Colonic mucosa (tissue), 4 donors: ENCODE measurements around the gene DISC1. TPM values are rescaled to one million over a fixed set of nuclear protein-coding genes. Genes with fewer than 3 reads are reported as not detected.

Source experiments
- DNase-seq: peaks from one replicate; pipeline ENCODE4 v3.0.0-alpha.2; 2020
- H3K27ac ChIP-seq: fragments of 200-600 bp; one replicate; pipeline ENCODE4 v1.8.0; 2021
- H3K27me3 ChIP-seq: fragments of 200-600 bp; one replicate; pipeline ENCODE4 v1.8.0; 2021
- H3K36me3 ChIP-seq: fragments of 200-600 bp; one replicate; pipeline ENCODE4 v1.8.0; 2021
- H3K4me1 ChIP-seq: fragments of 200-600 bp; one replicate; pipeline ENCODE4 v1.8.0; 2021; ENCODE audit warnings: mild to moderate bottlenecking
- H3K4me3 ChIP-seq: fragments of 200-600 bp; one replicate; pipeline ENCODE4 v1.8.0; 2021
- H3K9ac ChIP-seq, 2 donors: one replicate each; pipeline ENCODE4 v1.7.0; 2013; ENCODE audit warnings: control low read depth in 2 of 2, low read depth in 2 of 2, low read length in 2 of 2
- H3K9me3 ChIP-seq: fragments of 200-600 bp; one replicate; pipeline ENCODE4 v1.8.0; 2021
- CTCF ChIP-seq: fragments of 200-600 bp; IDR thresholded peaks from one replicate; pipeline ENCODE4 v1.8.0; 2022; ENCODE audit warnings: antibody characterized with exemption, mild to moderate bottlenecking
- intact Hi-C: fragments of 100-400 bp; cut with DNase I; formaldehyde crosslinking; loops from one replicate; pipeline ENCODE4 v1.14.1; 2022
- total RNA-seq, 2 donors: library from RNA; stranded (reverse); fragmentation: NEBNext Ultra II Directional in 1 of 2; extraction: Animal tissue kit (Norgen Biotek cat#: 25700) in 1 of 2; gene quantifications; one replicate each; pipeline ENCODE4 v1.2.1, GENCODE V29; 2021
- donor health status: healthy.
- donor health status: DM: no; HTN: no; CAD: no.
- donor health status: DM: no; HTN: no; CAD: no.

The DISC1 gene
- total RNA-seq, 2 donors from 2014 or later: 3.4 to 5.3 TPM

- no peak for TF ChIP-seq CTCF
- intact Hi-C loops: no loop called here
- Histone ChIP-seq H3K27ac (no peak overlapping the region), H3K4me1 (no peaks in the 10 kb centered on the region), H3K27me3 (no peaks in the 10 kb centered on the region), H3K9ac (no peak overlapping the region), H3K9me3 (no peaks in the 10 kb centered on the region), H3K4me3 (no peak overlapping the region), H3K36me3 (no peaks in the 10 kb centered on the region)
- DNase-seq: no peak
These were observed 420.9 kb downstream of the DISC1 start for GRCh38 chr1:232047473-232047872.

DNA sequence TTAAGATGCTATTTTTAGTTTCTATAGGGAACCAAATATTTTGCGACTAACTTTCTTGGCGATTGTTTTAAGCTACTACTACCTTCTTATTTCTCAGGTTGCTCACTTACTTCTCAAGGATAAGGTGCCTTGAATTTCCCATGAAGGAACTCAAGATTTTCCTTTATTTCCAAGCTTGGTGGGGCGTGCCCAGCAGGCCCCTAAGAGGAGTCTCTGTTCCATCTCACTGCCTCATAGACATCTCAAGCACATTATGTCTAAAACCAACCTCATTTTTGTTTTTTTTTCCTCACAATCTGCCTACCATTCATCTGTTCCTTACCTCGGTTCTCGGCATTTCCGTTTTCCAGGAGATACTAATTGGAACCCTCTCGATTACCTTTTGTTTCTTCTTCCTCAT lies 421.9 kb downstream of the DISC1 start:
- Histone ChIP-seq H3K4me1 (no peaks in the 10 kb centered on the region), H3K27me3 (no peaks in the 10 kb centered on the region), H3K4me3 (no peak overlapping the region), H3K36me3 (no peaks in the 10 kb centered on the region), H3K9me3 (no peaks in the 10 kb centered on the region), H3K9ac (no peak overlapping the region), H3K27ac (no peak overlapping the region)
- no peak for DNase-seq
- no peak for TF ChIP-seq CTCF
- intact Hi-C loops: no loop called here

- TF ChIP-seq CTCF: no peak
- Histone ChIP-seq H3K4me1 (no peaks in the 10 kb centered on the region), H3K27ac (no peak overlapping the region), H3K9ac (no peak overlapping the region), H3K27me3 (no peaks in the 10 kb centered on the region), H3K9me3 (no peaks in the 10 kb centered on the region), H3K36me3 (no peaks in the 10 kb centered on the region), H3K4me3 (no peak overlapping the region)
- DNase-seq: no peak
- intact Hi-C loops: no loop called here
These were observed 422.7 kb downstream of the DISC1 start for GRCh38 chr1:232049335-232049734.

DNA sequence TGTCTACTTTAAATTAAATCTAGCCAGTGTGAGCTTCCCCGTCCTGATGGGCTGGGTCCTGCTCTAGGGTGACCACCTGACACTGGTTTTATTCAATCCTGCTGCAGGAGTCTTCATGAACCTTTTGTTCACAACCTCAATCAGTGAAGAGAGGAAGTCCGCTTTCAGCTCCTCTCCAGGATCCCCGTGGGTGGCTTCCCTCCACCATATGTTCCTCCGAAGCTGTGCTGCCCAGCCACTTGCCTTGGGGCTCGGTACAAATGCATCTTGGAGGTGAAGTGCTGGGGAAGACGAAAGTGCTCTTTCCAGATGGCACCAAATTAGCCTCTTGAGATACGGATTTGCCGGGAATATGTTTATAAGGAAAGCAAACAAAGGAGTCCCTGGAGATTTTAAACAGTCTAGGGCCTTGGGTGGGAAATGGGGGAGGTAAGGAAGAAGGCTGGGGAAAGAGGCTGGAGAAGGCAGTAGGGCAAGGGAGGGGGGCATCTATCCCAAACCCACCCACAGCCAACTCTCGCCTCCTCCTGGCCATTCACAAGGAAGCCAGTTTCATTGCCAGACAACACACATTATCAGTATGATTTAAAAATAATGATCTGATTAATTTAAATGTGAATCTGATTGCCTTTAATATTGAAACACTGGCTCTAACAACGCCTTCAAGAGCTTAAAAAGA lies 430.8 kb downstream of the DISC1 start:
- Histone ChIP-seq H3K9ac (no peak overlapping the region), H3K36me3 (no peaks in the 10 kb centered on the region), H3K4me3 (no peak overlapping the region), H3K27ac (no peak overlapping the region), H3K27me3 (no peaks in the 10 kb centered on the region), H3K4me1 (no peaks in the 10 kb centered on the region), H3K9me3 (no peaks in the 10 kb centered on the region)
- intact Hi-C loops: no loop called here
- no peak for TF ChIP-seq CTCF
- DNase-seq: no peak

GRCh38 chr1:232057896-232058274 lies 431.3 kb downstream of the DISC1 start:
- intact Hi-C loops: no loop called here
- Histone ChIP-seq H3K9ac (no peak overlapping the region), H3K4me1 (no peaks in the 10 kb centered on the region), H3K27me3 (no peaks in the 10 kb centered on the region), H3K27ac (no peak overlapping the region), H3K4me3 (no peak overlapping the region), H3K36me3 (no peaks in the 10 kb centered on the region), H3K9me3 (no peaks in the 10 kb centered on the region)
- DNase-seq: no peak
- no peak for TF ChIP-seq CTCF
